HepG2 (cell line): ENCODE data around the gene TMEM97. TPM values are rescaled to one million over a fixed set of nuclear protein-coding genes. Genes with fewer than 3 reads are reported as not detected.
A peak's percentile ranks its signal among the peaks of the same experiment; 100 is the strongest.

Experiments
- AKAP8 ChIP-seq: sonication (generic); formaldehyde crosslinking; IDR thresholded peaks from 2 replicates; pipeline ENCODE4 v1.5.1; 2020; ENCODE audit warnings: mild to moderate bottlenecking, missing genetic modification reagents
- GABPA ChIP-seq, 2 experiments: IDR thresholded peaks; 2 replicates each; pipeline ENCODE4 v1.6.1; 2011 to 2016; ENCODE audit warnings: low read depth in 2 of 2, low read length in 1 of 2, missing biosample characterization in 1 of 2, missing genetic modification characterization in 1 of 2
- HES4 ChIP-seq: sonication (generic); formaldehyde crosslinking; IDR thresholded peaks from 2 replicates; pipeline ENCODE4 v1.9.0; 2021; ENCODE audit warnings: mild to moderate bottlenecking, missing genetic modification reagents, borderline replicate concordance
- HOXA9 ChIP-seq: sonication (generic); formaldehyde crosslinking; IDR thresholded peaks from 2 replicates; pipeline ENCODE4 v1.8.1; 2022; ENCODE audit warnings: missing genetic modification reagents, mild to moderate bottlenecking, moderate library complexity, borderline replicate concordance
- IRF2 ChIP-seq: IDR thresholded peaks from 2 replicates; pipeline ENCODE4 v1.6.1; 2018; ENCODE audit warnings: missing genetic modification reagents, missing compliant biosample characterization
- KAT7 ChIP-seq: IDR thresholded peaks from 2 replicates; pipeline ENCODE4 v1.6.1; 2018; ENCODE audit warnings: borderline replicate concordance, missing compliant biosample characterization
- KMT2B ChIP-seq: IDR thresholded peaks from 2 replicates; pipeline ENCODE4 v1.6.1; 2016; ENCODE audit warnings: missing genetic modification reagents, missing compliant biosample characterization
- NAIF1 ChIP-seq: sonication (generic); formaldehyde crosslinking; IDR thresholded peaks from 2 replicates; pipeline ENCODE4 v1.5.0; 2020; ENCODE audit warnings: mild to moderate bottlenecking, missing genetic modification reagents, borderline replicate concordance
- SMARCC2 ChIP-seq: fragments of 450-650 bp; IDR thresholded peaks from 2 replicates; pipeline ENCODE4 v1.6.1; 2017; ENCODE audit warnings: antibody characterized with exemption, mild to moderate bottlenecking
- ZNF234 ChIP-seq: sonication (generic); formaldehyde crosslinking; conservative IDR thresholded peaks from 2 replicates; pipeline ENCODE4 v1.5.1; 2020; ENCODE audit warnings: mild to moderate bottlenecking, missing genetic modification reagents
- ZNF44 ChIP-seq: sonication (generic); formaldehyde crosslinking; IDR thresholded peaks from 2 replicates; pipeline ENCODE4 v1.5.1; 2020; ENCODE audit warnings: mild to moderate bottlenecking, missing genetic modification reagents
- ZSCAN30 ChIP-seq: sonication (generic); formaldehyde crosslinking; IDR thresholded peaks from 2 replicates; pipeline ENCODE4 v1.5.0; 2020; ENCODE audit warnings: mild to moderate bottlenecking, missing genetic modification reagents
- polyA plus RNA-seq, 8 experiments: library from polyadenylated mRNA; depleted of rRNA in 3 of 8; stranded (reverse) in 7 of 8; unstranded in 1 of 8; fragments of >200 nt; fragmentation: Illumina TruSeq in 4 of 8; extraction: Trizol in 4 of 8; gene quantifications; 2 replicates each; pipeline versions ENCODE4 v1.2.1 to v1.2.3, GENCODE V29; 2011 to 2016; ENCODE audit warnings: low read depth in 4 of 8, missing spikeins in 1 of 8, mixed read lengths in 1 of 8; ENCODE audit not compliant: insufficient read depth in 1 of 8
- total RNA-seq, 5 experiments: library from RNA; depleted of rRNA; stranded (reverse); fragments of >200 nt; fragmentation: Illumina TruSeq; extraction: Trizol; gene quantifications; 2 replicates each; pipeline ENCODE4 v1.2.3, GENCODE V29; 2016; ENCODE audit warnings: low read depth in 1 of 5
- TF ChIP-seq, protein P1 (sequence below): sonication (generic); formaldehyde crosslinking; IDR thresholded peaks from 2 replicates; pipeline ENCODE4 v1.8.1; 2022; ENCODE audit warnings: low read depth, mild to moderate bottlenecking, missing genetic modification reagents
- TF ChIP-seq, protein P2 (sequence below): sonication (generic); formaldehyde crosslinking; IDR thresholded peaks from 2 replicates; pipeline ENCODE4 v1.9.0; 2021; ENCODE audit warnings: missing genetic modification reagents, borderline replicate concordance
- TF ChIP-seq, protein P3 (sequence below): sonication (generic); formaldehyde crosslinking; IDR thresholded peaks from 2 replicates; pipeline ENCODE4 v1.4.0; 2020; ENCODE audit warnings: mild to moderate bottlenecking, missing genetic modification reagents, borderline replicate concordance
- TF ChIP-seq, protein P4 (sequence below): sonication (generic); formaldehyde crosslinking; IDR thresholded peaks from 2 replicates; pipeline ENCODE4 v1.8.1; 2022; ENCODE audit warnings: mild to moderate bottlenecking, missing genetic modification reagents
- TF ChIP-seq, protein P5 (sequence below): fragments of 450-650 bp; IDR thresholded peaks from 2 replicates; pipeline ENCODE4 v1.6.1; 2017

TMEM97 gene
- total and polyA plus RNA-seq, 2 of the 13 experiments (the other 11 are each of a cell fraction or from before 2014, with no cell fraction given), result 69.6 to 137 TPM

DNA sequence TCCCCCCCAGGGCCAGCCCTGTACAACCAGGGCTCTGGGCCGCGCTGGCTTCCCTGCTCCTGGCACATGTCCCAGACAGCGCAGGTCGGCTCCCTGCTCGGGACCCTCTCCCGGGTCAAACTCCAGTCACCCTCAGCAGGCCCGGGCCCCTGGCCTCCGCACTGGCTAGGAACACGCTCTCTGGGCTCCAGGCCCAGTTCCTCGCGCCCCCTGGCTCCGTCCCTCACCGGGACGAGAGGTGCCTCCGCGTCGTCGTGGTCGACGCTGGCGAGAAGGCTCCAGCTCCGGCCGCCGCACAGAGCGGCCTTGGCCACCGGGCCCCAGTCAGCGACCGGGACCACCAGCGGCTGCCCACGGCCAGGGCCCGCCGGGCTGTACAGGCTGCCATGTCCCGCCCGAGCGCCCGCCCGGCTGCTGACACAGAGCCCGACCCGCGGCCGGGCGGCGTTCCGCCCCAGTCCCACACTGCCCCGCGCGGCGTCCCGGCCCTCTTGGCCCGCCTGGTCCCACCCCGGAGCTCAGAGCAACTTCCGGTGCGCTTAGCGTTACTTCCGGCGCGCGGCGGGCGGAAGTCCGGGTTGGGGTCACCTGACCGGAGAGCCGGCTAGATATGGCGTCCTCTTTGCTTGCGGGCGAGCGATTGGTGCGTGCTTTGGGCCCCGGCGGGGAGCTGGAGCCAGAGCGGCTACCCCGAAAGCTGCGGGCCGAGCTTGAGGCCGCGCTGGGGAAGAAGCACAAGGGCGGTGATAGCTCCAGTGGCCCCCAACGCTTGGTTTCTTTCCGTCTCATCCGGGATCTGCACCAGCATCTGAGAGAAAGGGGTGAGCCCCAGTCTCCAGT is 38.3 kb downstream of the TMEM97 start, which contains the start of gene POLDIP2 (continued):
- TF ChIP-seq, protein P1, sequence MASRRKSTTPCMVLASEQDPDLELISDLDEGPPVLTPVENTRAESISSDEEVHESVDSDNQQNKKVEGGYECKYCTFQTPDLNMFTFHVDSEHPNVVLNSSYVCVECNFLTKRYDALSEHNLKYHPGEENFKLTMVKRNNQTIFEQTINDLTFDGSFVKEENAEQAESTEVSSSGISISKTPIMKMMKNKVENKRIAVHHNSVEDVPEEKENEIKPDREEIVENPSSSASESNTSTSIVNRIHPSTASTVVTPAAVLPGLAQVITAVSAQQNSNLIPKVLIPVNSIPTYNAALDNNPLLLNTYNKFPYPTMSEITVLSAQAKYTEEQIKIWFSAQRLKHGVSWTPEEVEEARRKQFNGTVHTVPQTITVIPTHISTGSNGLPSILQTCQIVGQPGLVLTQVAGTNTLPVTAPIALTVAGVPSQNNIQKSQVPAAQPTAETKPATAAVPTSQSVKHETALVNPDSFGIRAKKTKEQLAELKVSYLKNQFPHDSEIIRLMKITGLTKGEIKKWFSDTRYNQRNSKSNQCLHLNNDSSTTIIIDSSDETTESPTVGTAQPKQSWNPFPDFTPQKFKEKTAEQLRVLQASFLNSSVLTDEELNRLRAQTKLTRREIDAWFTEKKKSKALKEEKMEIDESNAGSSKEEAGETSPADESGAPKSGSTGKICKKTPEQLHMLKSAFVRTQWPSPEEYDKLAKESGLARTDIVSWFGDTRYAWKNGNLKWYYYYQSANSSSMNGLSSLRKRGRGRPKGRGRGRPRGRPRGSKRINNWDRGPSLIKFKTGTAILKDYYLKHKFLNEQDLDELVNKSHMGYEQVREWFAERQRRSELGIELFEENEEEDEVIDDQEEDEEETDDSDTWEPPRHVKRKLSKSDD (CRISPR knock-in tag), result 0 out of 2 replicates have a peak, but pooled peaks have one; percentile 42
- TF ChIP-seq ZNF234 (CRISPR knock-in tag), result no peak; the same call in 1 of the 2 replicates
- TF ChIP-seq, protein P2, sequence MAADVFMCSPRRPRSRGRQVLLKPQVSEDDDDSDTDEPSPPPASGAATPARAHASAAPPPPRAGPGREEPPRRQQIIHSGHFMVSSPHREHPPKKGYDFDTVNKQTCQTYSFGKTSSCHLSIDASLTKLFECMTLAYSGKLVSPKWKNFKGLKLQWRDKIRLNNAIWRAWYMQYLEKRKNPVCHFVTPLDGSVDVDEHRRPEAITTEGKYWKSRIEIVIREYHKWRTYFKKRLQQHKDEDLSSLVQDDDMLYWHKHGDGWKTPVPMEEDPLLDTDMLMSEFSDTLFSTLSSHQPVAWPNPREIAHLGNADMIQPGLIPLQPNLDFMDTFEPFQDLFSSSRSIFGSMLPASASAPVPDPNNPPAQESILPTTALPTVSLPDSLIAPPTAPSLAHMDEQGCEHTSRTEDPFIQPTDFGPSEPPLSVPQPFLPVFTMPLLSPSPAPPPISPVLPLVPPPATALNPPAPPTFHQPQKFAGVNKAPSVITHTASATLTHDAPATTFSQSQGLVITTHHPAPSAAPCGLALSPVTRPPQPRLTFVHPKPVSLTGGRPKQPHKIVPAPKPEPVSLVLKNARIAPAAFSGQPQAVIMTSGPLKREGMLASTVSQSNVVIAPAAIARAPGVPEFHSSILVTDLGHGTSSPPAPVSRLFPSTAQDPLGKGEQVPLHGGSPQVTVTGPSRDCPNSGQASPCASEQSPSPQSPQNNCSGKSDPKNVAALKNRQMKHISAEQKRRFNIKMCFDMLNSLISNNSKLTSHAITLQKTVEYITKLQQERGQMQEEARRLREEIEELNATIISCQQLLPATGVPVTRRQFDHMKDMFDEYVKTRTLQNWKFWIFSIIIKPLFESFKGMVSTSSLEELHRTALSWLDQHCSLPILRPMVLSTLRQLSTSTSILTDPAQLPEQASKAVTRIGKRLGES (CRISPR knock-in tag), result no peak
- peak; percentile 74; the same call in 1 of the 2 replicates for TF ChIP-seq KAT7 (CRISPR knock-in tag)
- TF ChIP-seq, protein P3, sequence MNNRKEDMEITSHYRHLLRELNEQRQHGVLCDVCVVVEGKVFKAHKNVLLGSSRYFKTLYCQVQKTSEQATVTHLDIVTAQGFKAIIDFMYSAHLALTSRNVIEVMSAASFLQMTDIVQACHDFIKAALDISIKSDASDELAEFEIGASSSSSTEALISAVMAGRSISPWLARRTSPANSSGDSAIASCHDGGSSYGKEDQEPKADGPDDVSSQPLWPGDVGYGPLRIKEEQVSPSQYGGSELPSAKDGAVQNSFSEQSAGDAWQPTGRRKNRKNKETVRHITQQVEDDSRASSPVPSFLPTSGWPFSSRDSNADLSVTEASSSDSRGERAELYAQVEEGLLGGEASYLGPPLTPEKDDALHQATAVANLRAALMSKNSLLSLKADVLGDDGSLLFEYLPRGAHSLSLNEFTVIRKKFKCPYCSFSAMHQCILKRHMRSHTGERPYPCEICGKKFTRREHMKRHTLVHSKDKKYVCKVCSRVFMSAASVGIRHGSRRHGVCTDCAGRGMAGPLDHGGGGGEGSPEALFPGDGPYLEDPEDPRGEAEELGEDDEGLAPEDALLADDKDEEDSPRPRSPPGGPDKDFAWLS (CRISPR knock-in tag), result no peak
- TF ChIP-seq SMARCC2, result no peak
- no peak for TF ChIP-seq ZSCAN30
- TF ChIP-seq HOXA9 (CRISPR knock-in tag), result no peak
- TF ChIP-seq, protein P4, sequence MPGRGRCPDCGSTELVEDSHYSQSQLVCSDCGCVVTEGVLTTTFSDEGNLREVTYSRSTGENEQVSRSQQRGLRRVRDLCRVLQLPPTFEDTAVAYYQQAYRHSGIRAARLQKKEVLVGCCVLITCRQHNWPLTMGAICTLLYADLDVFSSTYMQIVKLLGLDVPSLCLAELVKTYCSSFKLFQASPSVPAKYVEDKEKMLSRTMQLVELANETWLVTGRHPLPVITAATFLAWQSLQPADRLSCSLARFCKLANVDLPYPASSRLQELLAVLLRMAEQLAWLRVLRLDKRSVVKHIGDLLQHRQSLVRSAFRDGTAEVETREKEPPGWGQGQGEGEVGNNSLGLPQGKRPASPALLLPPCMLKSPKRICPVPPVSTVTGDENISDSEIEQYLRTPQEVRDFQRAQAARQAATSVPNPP, result peak; percentile 94
- TF ChIP-seq AKAP8 (CRISPR knock-in tag), result peak; percentile 63; the same call in 1 of the 2 replicates
- TF ChIP-seq KMT2B (CRISPR knock-in tag), result peak; percentile 89
- peak; percentile 87; the same call in 1 of the 2 replicates for TF ChIP-seq IRF2 (CRISPR knock-in tag)
- TF ChIP-seq HES4 (CRISPR knock-in tag), result peak; percentile 85
- TF ChIP-seq, protein P5, sequence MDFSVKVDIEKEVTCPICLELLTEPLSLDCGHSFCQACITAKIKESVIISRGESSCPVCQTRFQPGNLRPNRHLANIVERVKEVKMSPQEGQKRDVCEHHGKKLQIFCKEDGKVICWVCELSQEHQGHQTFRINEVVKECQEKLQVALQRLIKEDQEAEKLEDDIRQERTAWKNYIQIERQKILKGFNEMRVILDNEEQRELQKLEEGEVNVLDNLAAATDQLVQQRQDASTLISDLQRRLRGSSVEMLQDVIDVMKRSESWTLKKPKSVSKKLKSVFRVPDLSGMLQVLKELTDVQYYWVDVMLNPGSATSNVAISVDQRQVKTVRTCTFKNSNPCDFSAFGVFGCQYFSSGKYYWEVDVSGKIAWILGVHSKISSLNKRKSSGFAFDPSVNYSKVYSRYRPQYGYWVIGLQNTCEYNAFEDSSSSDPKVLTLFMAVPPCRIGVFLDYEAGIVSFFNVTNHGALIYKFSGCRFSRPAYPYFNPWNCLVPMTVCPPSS, result no peak
- TF ChIP-seq GABPA (IDR thresholded peaks at IDR 0.05; ENCODE audit: low read depth, low read length), result peak; percentile 98
- peak; percentile 95 for TF ChIP-seq GABPA (CRISPR knock-in tag; IDR thresholded peaks at IDR 0.05; ENCODE audit: low read depth)
- 0 out of 2 replicates have a peak, but pooled peaks have one; percentile 73 for TF ChIP-seq ZNF44 (CRISPR knock-in tag)
- peak; percentile 34; the same call in 1 of the 2 replicates for TF ChIP-seq NAIF1
